Mesenchymal stem cell (in vitro differentiated cells and primary cell): ENCODE data around the gene CXCL6. TPM values are rescaled to one million over a fixed set of nuclear protein-coding genes. Genes with fewer than 3 reads are reported as not detected.

ENCODE experiments used
- DNase-seq: peaks from one replicate; pipeline ENCODE4 v3.0.0-alpha.2; 2013
- H2AFZ ChIP-seq: one replicate; pipeline ENCODE4 v1.6.1; 2013; ENCODE audit warnings: low read depth, mild to moderate bottlenecking, control low read depth, inconsistent platforms, low read length, moderate library complexity
- H2AK5ac ChIP-seq: 2 replicates; pipeline ENCODE4 v1.6.1; 2013; ENCODE audit warnings: low read length, moderate library complexity, mild to moderate bottlenecking, inconsistent platforms; ENCODE audit not compliant: severe bottlenecking
- H2BK120ac ChIP-seq: one replicate; pipeline ENCODE4 v1.6.1; 2013; ENCODE audit warnings: low read depth, mild to moderate bottlenecking, inconsistent platforms, low read length, moderate library complexity
- H2BK12ac ChIP-seq, 2 experiments: one replicate each; pipeline ENCODE4 v1.6.1; 2013; ENCODE audit warnings: inconsistent platforms in 2 of 2, low read length in 2 of 2, mild to moderate bottlenecking in 2 of 2, moderate library complexity in 2 of 2, control low read depth in 1 of 2
- H2BK15ac ChIP-seq: one replicate; pipeline ENCODE4 v1.6.1; 2013; ENCODE audit warnings: mild to moderate bottlenecking, low read depth, inconsistent platforms; ENCODE audit not compliant: poor library complexity, severe bottlenecking
- H2BK5ac ChIP-seq: 2 replicates; pipeline ENCODE4 v1.6.1; 2013; ENCODE audit warnings: low read depth, mild to moderate bottlenecking, low read length, control low read depth, inconsistent platforms; ENCODE audit not compliant: poor library complexity, severe bottlenecking
- H3K14ac ChIP-seq, 2 experiments: one replicate each; pipeline ENCODE4 v1.6.1; 2013; ENCODE audit warnings: inconsistent platforms in 2 of 2, low read length in 2 of 2, control low read depth in 1 of 2, mild to moderate bottlenecking in 1 of 2, moderate library complexity in 1 of 2
- H3K18ac ChIP-seq, 2 experiments: one replicate each; pipeline ENCODE4 v1.6.1; 2013; ENCODE audit warnings: inconsistent platforms in 2 of 2, low read length in 2 of 2, control low read depth in 1 of 2, low read depth in 1 of 2, mild to moderate bottlenecking in 1 of 2
- H3K23ac ChIP-seq, 2 experiments: one replicate each; pipeline ENCODE4 v1.6.1; 2013; ENCODE audit warnings: inconsistent platforms in 2 of 2, low read length in 2 of 2, mild to moderate bottlenecking in 2 of 2, moderate library complexity in 2 of 2, control low read depth in 1 of 2
- H3K27ac ChIP-seq: 2 replicates; pipeline ENCODE4 v1.5.1; 2013; ENCODE audit warnings: mild to moderate bottlenecking, moderate library complexity, low read length, control low read depth, inconsistent platforms; ENCODE audit not compliant: poor library complexity, severe bottlenecking
- H3K27me3 ChIP-seq, 2 experiments: 2 replicates each; pipeline versions ENCODE4 v1.6.1 to v1.7.0; 2013; ENCODE audit warnings: low read length in 2 of 2, mild to moderate bottlenecking in 2 of 2, moderate library complexity in 2 of 2, control low read depth in 1 of 2, inconsistent platforms in 1 of 2; ENCODE audit not compliant: control insufficient read depth in 1 of 2, insufficient read depth in 1 of 2
- H3K36me3 ChIP-seq, 2 experiments: 2 replicates each; pipeline versions ENCODE4 v1.6.1 to v1.7.0; 2013; ENCODE audit warnings: low read length in 2 of 2, control low read depth in 1 of 2, inconsistent platforms in 1 of 2, low read depth in 1 of 2, mild to moderate bottlenecking in 1 of 2; ENCODE audit not compliant: insufficient read depth in 2 of 2, control insufficient read depth in 1 of 2
- H3K4ac ChIP-seq, 2 experiments: one replicate each; pipeline ENCODE4 v1.6.1; 2013; ENCODE audit warnings: inconsistent platforms in 2 of 2, low read length in 2 of 2, mild to moderate bottlenecking in 2 of 2, moderate library complexity in 2 of 2, control low read depth in 1 of 2, low read depth in 1 of 2
- H3K4me1 ChIP-seq: 2 replicates; pipeline ENCODE4 v1.6.1; 2013; ENCODE audit warnings: low read depth, low read length, control low read depth; ENCODE audit not compliant: control insufficient read depth, insufficient read depth
- H3K4me2 ChIP-seq: 2 replicates; pipeline ENCODE4 v1.6.1; 2013; ENCODE audit warnings: low read length, mild to moderate bottlenecking, inconsistent platforms; ENCODE audit not compliant: poor library complexity, severe bottlenecking
- H3K4me3 ChIP-seq, 2 experiments: 2 replicates each; pipeline versions ENCODE4 v1.5.1 to v1.7.0; 2013; ENCODE audit warnings: low read length in 2 of 2, mild to moderate bottlenecking in 2 of 2, control low read depth in 1 of 2, low read depth in 1 of 2; ENCODE audit not compliant: insufficient read depth in 1 of 2
- H3K79me1 ChIP-seq: replicated peaks from 2 replicates; pipeline ENCODE4 v1.6.1; 2013; ENCODE audit warnings: mild to moderate bottlenecking, control low read depth, low read length, inconsistent platforms; ENCODE audit not compliant: poor library complexity, severe bottlenecking
- H3K9ac ChIP-seq: 2 replicates; pipeline ENCODE4 v1.7.0; 2013; ENCODE audit warnings: mild to moderate bottlenecking, low read length, moderate library complexity
- H3K9me3 ChIP-seq: 2 replicates; pipeline ENCODE4 v1.7.0; 2013; ENCODE audit warnings: mild to moderate bottlenecking, low read length; ENCODE audit not compliant: control insufficient read depth
- H4K8ac ChIP-seq: one replicate; pipeline ENCODE4 v1.6.1; 2013; ENCODE audit warnings: inconsistent platforms, mild to moderate bottlenecking, low read length, moderate library complexity
- H4K91ac ChIP-seq: one replicate; pipeline ENCODE4 v1.6.1; 2013; ENCODE audit warnings: mild to moderate bottlenecking, low read length, inconsistent platforms
- WGBS: methylation state at CpG from one replicate; pipeline ENCODE4 v1.1.7; 2013; ENCODE audit warnings: mixed read lengths; 5-methylcytosine and 5-hydroxymethylcytosine counted together
- polyA plus RNA-seq, 2 experiments: library from polyadenylated mRNA; stranded (reverse); fragments of 200-250 nt; gene quantifications; one replicate each; pipeline ENCODE4 v1.2.3, GENCODE V29; 2013

CXCL6 gene
- polyA plus RNA-seq (2013, experiment 1 of 2) = 6.8 TPM
- polyA plus RNA-seq (2013, experiment 2 of 2) = 7.1 TPM

DNA sequence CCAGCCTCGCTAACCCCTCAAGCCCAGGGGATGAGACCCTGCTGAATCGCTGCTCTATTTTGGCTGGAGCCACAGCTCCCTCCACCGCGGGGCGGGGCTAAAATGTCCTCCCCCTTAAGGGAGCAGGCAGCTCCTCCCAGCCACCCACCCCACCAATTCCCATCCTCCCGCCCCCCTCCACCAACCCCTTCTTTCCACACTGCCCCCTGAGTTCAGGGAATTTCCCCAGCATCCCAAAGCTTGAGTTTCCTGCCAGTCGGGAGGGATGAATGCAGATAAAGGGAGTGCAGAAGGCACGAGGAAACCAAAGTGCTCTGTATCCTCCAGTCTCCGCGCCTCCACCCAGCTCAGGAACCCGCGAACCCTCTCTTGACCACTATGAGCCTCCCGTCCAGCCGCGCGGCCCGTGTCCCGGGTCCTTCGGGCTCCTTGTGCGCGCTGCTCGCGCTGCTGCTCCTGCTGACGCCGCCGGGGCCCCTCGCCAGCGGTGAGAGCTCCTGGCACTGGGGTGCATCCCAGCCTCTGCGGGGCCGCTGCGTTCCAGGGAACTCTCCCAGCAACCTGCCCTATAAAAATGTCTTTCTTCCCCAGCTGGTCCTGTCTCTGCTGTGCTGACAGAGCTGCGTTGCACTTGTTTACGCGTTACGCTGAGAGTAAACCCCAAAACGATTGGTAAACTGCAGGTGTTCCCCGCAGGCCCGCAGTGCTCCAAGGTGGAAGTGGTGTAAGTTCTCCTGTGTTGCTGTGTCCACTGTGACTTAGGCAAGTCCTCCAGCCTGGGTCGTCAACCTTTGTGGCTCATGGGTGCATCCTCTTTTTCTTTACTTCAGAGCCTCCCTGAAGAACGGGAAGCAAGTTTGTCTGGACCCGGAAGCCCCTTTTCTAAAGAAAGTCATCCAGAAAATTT, at the start of gene CXCL6:
CXCL6 (plus strand) TSS at position 306 of the 907 bp plus-strand sequence; CDS start at position 379, 73 bp downstream.
- Histone ChIP-seq H2AFZ (peak within 1 kb of the TSS; percentile 1), H3K36me3 (no peaks in the 10 kb centered on the region), H2BK15ac (peak within 1 kb of the TSS; percentile 77), H2BK5ac (peak within 1 kb of the TSS; percentile 92), H3K9me3 (no peaks in the 10 kb centered on the region), H3K9ac (peak within 1 kb of the TSS; percentile 65), H3K27me3 (no peaks in the 10 kb centered on the region), H3K4ac (peak within 1 kb of the TSS; percentile 20 to 81), H3K18ac (peak within 1 kb of the TSS; percentile 40 to 63), H2AK5ac (peak within 1 kb of the TSS; percentile 39), H3K4me1 (peaks cover 2% of the 10 kb centered on the region), H3K79me1 (peaks cover 2% of the 10 kb centered on the region), H3K27ac (peak within 1 kb of the TSS; percentile 69), H3K4me3 (peak within 1 kb of the TSS; percentile 57 to 82), H3K23ac (peak within 1 kb of the TSS in 1 of 2 experiments; percentile 34), H3K4me2 (peak within 1 kb of the TSS; percentile 45), H2BK12ac (peak within 1 kb of the TSS; percentile 54 to 63), H4K8ac (peak within 1 kb of the TSS; percentile 93), H3K14ac (no peak within 1 kb of the TSS), H2BK120ac (no peak within 1 kb of the TSS), H4K91ac (peak within 1 kb of the TSS; percentile 72)
- 4% methylated on average over 40 of the region's 41 CpGs for WGBS
- DNase-seq = peak; percentile 46

DNA sequence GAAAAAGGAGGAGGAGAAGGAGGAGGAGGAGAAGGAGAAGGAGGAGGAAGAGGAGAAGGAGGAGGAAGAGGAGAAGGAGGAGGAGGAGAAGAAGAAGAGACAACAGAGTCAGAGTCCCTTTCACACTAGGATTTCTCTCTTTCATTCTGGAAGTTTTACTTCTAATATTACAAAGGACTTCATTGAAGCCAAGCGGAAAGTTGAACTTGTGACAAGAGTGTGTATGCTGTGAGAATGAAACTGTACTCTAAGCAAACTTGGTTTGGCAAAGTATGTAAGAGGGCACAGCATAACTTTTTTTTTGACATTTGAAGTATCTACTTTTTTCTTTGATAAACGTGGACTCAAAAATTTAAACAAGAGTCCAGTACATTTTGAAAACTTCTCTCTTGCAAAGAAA, 48.1 kb upstream of the CXCL6 start:
- Histone ChIP-seq H2AK5ac (no peak overlapping the region), H4K91ac (no peak overlapping the region), H3K4me1 (no peaks in the 10 kb centered on the region), H2AFZ (no peak overlapping the region), H2BK15ac (no peak overlapping the region), H4K8ac (no peak overlapping the region), H3K4me3 (no peak overlapping the region), H3K23ac (no peak overlapping the region), H3K14ac (no peak overlapping the region), H3K79me1 (no peaks in the 10 kb centered on the region), H3K18ac (no peak overlapping the region), H3K4me2 (no peak overlapping the region), H3K36me3 (no peaks in the 10 kb centered on the region), H3K27me3 (no peaks in the 10 kb centered on the region), H3K9me3 (peaks cover 3% of the 10 kb centered on the region), H3K9ac (no peak overlapping the region), H2BK120ac (no peak overlapping the region), H3K4ac (no peak overlapping the region), H2BK12ac (no peak overlapping the region), H2BK5ac (no peak overlapping the region), H3K27ac (no peak overlapping the region)
- no peak for DNase-seq
- 100% methylated on average over 1 of the region's 2 CpGs for WGBS

DNA sequence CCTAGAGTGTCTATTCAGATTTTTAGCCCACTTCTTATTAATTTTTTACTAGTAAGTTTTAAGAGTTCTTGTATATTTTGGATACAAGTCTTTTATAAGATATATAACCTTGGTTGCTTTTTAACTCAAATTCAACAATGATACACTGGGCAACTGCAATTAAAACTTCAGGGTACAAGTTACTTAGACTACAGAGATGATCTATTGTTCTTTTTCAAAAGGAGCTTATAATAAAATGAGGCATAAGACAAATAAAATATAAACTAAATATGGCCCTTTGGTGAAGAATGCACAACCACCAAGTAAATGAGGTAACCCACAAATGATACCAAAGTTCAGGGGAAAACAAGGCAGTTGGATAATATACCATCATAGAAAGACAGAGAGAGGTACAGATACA, 37.6 kb upstream of the CXCL6 start:
- no peak overlapping the region for H2AK5ac ChIP-seq
- no peaks in the 10 kb centered on the region for H3K27me3 ChIP-seq
- H3K27ac ChIP-seq = no peak overlapping the region
- no peaks in the 10 kb centered on the region for H3K36me3 ChIP-seq
- H2BK5ac ChIP-seq = no peak overlapping the region
- H3K18ac ChIP-seq = no peak overlapping the region
- no peak for DNase-seq
- no peak overlapping the region for H3K4me3 ChIP-seq
- H4K8ac ChIP-seq = no peak overlapping the region
- H2BK15ac ChIP-seq = no peak overlapping the region
- no peak overlapping the region for H3K4me2 ChIP-seq
- no peak overlapping the region for H2AFZ ChIP-seq
- H3K4ac ChIP-seq = no peak overlapping the region
- no peak overlapping the region for H3K23ac ChIP-seq
- no peaks in the 10 kb centered on the region for H3K79me1 ChIP-seq
- no peaks in the 10 kb centered on the region for H3K9me3 ChIP-seq
- no peaks in the 10 kb centered on the region for H3K4me1 ChIP-seq
- no peak overlapping the region for H4K91ac ChIP-seq
- no peak overlapping the region for H3K14ac ChIP-seq
- no peak overlapping the region for H2BK12ac ChIP-seq
- no peak overlapping the region for H2BK120ac ChIP-seq
- H3K9ac ChIP-seq = no peak overlapping the region

DNA sequence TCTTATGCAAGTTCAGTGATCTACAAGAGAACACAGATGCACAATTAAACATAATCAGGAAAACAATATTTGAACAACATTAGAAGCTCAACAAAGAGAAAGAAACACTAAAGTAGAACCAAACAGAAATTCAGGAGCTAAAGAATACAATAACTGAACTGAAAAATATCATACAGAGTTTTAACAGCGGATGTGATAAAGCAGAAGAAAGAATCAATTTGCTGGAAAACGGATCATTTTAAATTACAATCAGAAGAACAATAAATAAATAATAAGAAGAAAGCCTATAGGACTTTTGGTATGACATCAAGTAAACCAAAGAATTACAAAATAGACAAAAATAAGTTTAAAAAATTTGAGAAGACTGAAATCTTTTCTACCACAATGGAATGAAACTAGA, 36.3 kb upstream of the CXCL6 start:
- DNase-seq = no peak
- Histone ChIP-seq H4K8ac (no peak overlapping the region), H2BK5ac (no peak overlapping the region), H4K91ac (no peak overlapping the region), H3K14ac (no peak overlapping the region), H3K9ac (no peak overlapping the region), H3K18ac (no peak overlapping the region), H3K27ac (no peak overlapping the region), H3K36me3 (no peaks in the 10 kb centered on the region), H3K79me1 (no peaks in the 10 kb centered on the region), H3K4ac (no peak overlapping the region), H3K23ac (no peak overlapping the region), H3K4me2 (no peak overlapping the region), H2BK15ac (no peak overlapping the region), H2AK5ac (no peak overlapping the region), H3K4me1 (no peaks in the 10 kb centered on the region), H3K4me3 (no peak overlapping the region), H2BK120ac (no peak overlapping the region), H2BK12ac (no peak overlapping the region), H3K9me3 (no peaks in the 10 kb centered on the region), H2AFZ (no peak overlapping the region), H3K27me3 (no peaks in the 10 kb centered on the region)
- no CpG with 5 or more reads among the region's 2 CpGs for WGBS
